Liver (tissue), 3 donors: ENCODE measurements around the gene TK1.

Experiments
- MAX ChIP-seq: IDR thresholded peaks from 2 replicates; pipeline ENCODE4 v1.6.1; 2016; ENCODE audit warnings: antibody characterized with exemption
- RAD21 ChIP-seq, 2 donors: IDR thresholded peaks; 2 replicates each; pipeline ENCODE4 v1.6.1; 2016; ENCODE audit warnings: antibody characterized with exemption in 2 of 2, mild to moderate bottlenecking in 2 of 2
- TAF1 ChIP-seq: conservative IDR thresholded peaks from 2 replicates; pipeline ENCODE4 v1.6.1; 2016; ENCODE audit warnings: antibody characterized with exemption, mild to moderate bottlenecking
- TF ChIP-seq, protein P1 (sequence below): fragments of 150-350 bp; IDR thresholded peaks from 2 replicates; pipeline ENCODE4 v1.5.1; 2017; ENCODE audit warnings: improper control_type of control experiment, low read depth, low read length; ENCODE audit not compliant: missing input control
- TF ChIP-seq, protein P2 (sequence below): IDR thresholded peaks from 2 replicates; pipeline ENCODE4 v1.6.1; 2016; ENCODE audit warnings: antibody characterized with exemption
- donor health status: healthy.
- donor health status: healthy.

DNA sequence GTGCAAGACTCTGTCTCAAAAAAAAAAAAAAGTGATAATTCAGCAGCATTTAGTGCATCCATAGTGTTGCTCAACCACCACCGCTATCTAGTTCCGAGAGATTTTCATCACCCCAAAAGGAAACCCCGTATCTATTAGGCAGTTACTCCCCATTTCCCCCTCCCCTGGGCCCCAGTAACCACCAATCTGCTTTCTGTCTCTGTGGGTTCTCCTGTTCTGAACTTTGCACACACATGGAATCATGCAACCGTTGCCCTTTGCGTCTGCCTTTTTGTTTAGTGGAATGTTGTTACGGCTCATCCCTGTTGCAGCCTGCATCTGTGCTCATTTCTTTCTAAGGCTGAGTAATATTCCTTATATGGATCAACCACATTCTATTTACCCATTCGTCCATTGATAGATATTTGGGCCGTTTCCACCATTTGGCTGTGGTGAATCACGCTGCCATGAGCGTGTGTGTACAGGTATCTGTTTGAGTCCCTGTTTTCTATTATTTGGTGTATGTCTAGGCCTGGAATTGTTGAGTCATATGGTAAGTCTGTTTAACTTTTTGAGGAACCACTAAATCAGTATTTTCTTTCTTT lies 27.2 kb downstream of the TK1 start:
- TF ChIP-seq, protein P1, sequence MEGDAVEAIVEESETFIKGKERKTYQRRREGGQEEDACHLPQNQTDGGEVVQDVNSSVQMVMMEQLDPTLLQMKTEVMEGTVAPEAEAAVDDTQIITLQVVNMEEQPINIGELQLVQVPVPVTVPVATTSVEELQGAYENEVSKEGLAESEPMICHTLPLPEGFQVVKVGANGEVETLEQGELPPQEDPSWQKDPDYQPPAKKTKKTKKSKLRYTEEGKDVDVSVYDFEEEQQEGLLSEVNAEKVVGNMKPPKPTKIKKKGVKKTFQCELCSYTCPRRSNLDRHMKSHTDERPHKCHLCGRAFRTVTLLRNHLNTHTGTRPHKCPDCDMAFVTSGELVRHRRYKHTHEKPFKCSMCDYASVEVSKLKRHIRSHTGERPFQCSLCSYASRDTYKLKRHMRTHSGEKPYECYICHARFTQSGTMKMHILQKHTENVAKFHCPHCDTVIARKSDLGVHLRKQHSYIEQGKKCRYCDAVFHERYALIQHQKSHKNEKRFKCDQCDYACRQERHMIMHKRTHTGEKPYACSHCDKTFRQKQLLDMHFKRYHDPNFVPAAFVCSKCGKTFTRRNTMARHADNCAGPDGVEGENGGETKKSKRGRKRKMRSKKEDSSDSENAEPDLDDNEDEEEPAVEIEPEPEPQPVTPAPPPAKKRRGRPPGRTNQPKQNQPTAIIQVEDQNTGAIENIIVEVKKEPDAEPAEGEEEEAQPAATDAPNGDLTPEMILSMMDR = no peak
- TF ChIP-seq TAF1 (no peak), RAD21 (IDR thresholded peaks at IDR 0.05) (no peak), MAX (no peak)
- TF ChIP-seq, protein P2, sequence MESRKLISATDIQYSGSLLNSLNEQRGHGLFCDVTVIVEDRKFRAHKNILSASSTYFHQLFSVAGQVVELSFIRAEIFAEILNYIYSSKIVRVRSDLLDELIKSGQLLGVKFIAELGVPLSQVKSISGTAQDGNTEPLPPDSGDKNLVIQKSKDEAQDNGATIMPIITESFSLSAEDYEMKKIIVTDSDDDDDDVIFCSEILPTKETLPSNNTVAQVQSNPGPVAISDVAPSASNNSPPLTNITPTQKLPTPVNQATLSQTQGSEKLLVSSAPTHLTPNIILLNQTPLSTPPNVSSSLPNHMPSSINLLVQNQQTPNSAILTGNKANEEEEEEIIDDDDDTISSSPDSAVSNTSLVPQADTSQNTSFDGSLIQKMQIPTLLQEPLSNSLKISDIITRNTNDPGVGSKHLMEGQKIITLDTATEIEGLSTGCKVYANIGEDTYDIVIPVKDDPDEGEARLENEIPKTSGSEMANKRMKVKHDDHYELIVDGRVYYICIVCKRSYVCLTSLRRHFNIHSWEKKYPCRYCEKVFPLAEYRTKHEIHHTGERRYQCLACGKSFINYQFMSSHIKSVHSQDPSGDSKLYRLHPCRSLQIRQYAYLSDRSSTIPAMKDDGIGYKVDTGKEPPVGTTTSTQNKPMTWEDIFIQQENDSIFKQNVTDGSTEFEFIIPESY = no peak
